EH (cell line): ENCODE measurements around the gene ISM1.
A peak's percentile ranks its signal among the peaks of the same experiment; 100 is the strongest.

Source experiments
- DNase-seq: peaks from one replicate; pipeline ENCODE4 v3.0.0-alpha.2; 2015; ENCODE audit warnings: low read depth

ISM1 gene

GRCh38 chr20:13313201-13313600 is 92.1 kb downstream of the ISM1 start:
- DNase-seq = no peak

- no peak for DNase-seq
Observed at GRCh38 chr20:13317439-13317838, 96.4 kb downstream of the ISM1 start.

- no peak for DNase-seq
Observed at GRCh38 chr20:13318871-13319521, 97.9 kb downstream of the ISM1 start.

- DNase-seq = no peak
Observed at GRCh38 chr20:13320702-13321101, 99.6 kb downstream of the ISM1 start.

- DNase-seq = no peak
Observed at GRCh38 chr20:13321416-13321815, 100.3 kb downstream of the ISM1 start.

GRCh38 chr20:13322198-13322597 is 101.1 kb downstream of the ISM1 start:
- DNase-seq = no peak

- peak; percentile 3 for DNase-seq
Observed at GRCh38 chr20:13322621-13323020, 101.5 kb downstream of the ISM1 start.

- peak; percentile 65 for DNase-seq
Observed at GRCh38 chr20:13325033-13325432, 104.0 kb downstream of the ISM1 start.

GRCh38 chr20:13325796-13326340 is 104.8 kb downstream of the ISM1 start:
- no peak for DNase-seq

- peak; percentile 79 for DNase-seq
Observed at GRCh38 chr20:13331536-13331935, 110.5 kb downstream of the ISM1 start.

- DNase-seq = no peak
Observed at GRCh38 chr20:13333036-13333435, 112.0 kb downstream of the ISM1 start.

- peak; percentile 36 for DNase-seq
Observed at GRCh38 chr20:13333793-13334192, 112.7 kb downstream of the ISM1 start.

- peak; percentile 93 for DNase-seq
Observed at GRCh38 chr20:13336308-13337089, 115.4 kb downstream of the ISM1 start.

GRCh38 chr20:13337090-13337784 is 116.2 kb downstream of the ISM1 start:
- DNase-seq = no peak

- DNase-seq = no peak
Observed at GRCh38 chr20:13338097-13338661, 117.1 kb downstream of the ISM1 start.

GRCh38 chr20:13338999-13339411 is 117.9 kb downstream of the ISM1 start:
- no peak for DNase-seq

GRCh38 chr20:13340088-13340487 is 119.0 kb downstream of the ISM1 start:
- peak; percentile 37 for DNase-seq

GRCh38 chr20:13341737-13342393 is 120.8 kb downstream of the ISM1 start:
- DNase-seq = no peak

- peak; percentile 91 for DNase-seq
Observed at GRCh38 chr20:13342469-13343242, 121.6 kb downstream of the ISM1 start.

- DNase-seq = peak; percentile 74
Observed at GRCh38 chr20:13344671-13345070, 123.6 kb downstream of the ISM1 start.
